Peyer's patch (tissue), 4 donors: ENCODE measurements around the gene FGFBP2. TPM values are rescaled to one million over a fixed set of nuclear protein-coding genes. Genes with fewer than 3 reads are reported as not detected.
"Not testable (repeated sequence)": the region's sequence is repeated elsewhere in the genome, so short reads cannot be mapped to it uniquely, and the experiment has no call there.

ENCODE experiments used
- DNase-seq, 3 donors: peaks; one replicate each; pipeline ENCODE4 v3.0.0-alpha.2; 2017 to 2019
- H3K27ac ChIP-seq, 4 donors: fragments of 200-600 bp; sonication (generic); one replicate each; pipeline ENCODE4 v1.5.1; 2016 to 2019
- H3K27me3 ChIP-seq, 2 donors: fragments of 200-600 bp; sonication (generic); one replicate each; pipeline ENCODE4 v1.5.1; 2019
- H3K36me3 ChIP-seq, 3 donors: fragments of 200-600 bp; sonication (generic); one replicate each; pipeline ENCODE4 v1.5.1; 2016 to 2019
- H3K4me1 ChIP-seq, 4 donors: fragments of 200-600 bp; sonication (generic); one replicate each; pipeline ENCODE4 v1.5.1; 2016 to 2019
- H3K4me3 ChIP-seq, 4 donors: fragments of 200-600 bp; sonication (generic); 1 replicate in 3 of 4; 2 replicates in 1 of 4; pipeline ENCODE4 v1.5.1; 2016 to 2019; ENCODE audit warnings: mild to moderate bottlenecking in 1 of 4
- H3K9me3 ChIP-seq, 4 donors: fragments of 200-600 bp; sonication (generic); one replicate each; pipeline ENCODE4 v1.5.1; 2016 to 2019; ENCODE audit warnings: mild to moderate bottlenecking in 1 of 4
- CTCF ChIP-seq, 6 experiments: fragments of 450-650 bp in 4 of 6; fragments of 200-600 bp in 2 of 6; sonication (generic) in 1 of 6; IDR thresholded peaks; one replicate each; pipeline ENCODE4 v1.5.1; 2017 to 2019; ENCODE audit warnings: antibody characterized with exemption in 6 of 6, mild to moderate bottlenecking in 3 of 6, moderate library complexity in 1 of 6
- POLR2A ChIP-seq, 2 donors: fragments of 450-650 bp; IDR thresholded peaks; one replicate each; pipeline ENCODE4 v1.5.1; 2017; ENCODE audit warnings: antibody characterized with exemption in 2 of 2, mild to moderate bottlenecking in 2 of 2, moderate library complexity in 2 of 2
- total RNA-seq, 4 donors: library from RNA; depleted of rRNA; stranded (reverse); fragments of >200 nt; gene quantifications; one replicate each; pipeline ENCODE4 v1.1.0, GENCODE V29; 2016

The FGFBP2 gene
- total RNA-seq, 4 donors from 2014 or later: not detected

- DNase-seq: peak in 2 of 3 donors; percentile 74 to 83
- Histone ChIP-seq H3K27me3 (no peaks in the 10 kb centered on the region), H3K27ac (peak overlapping the region in 3 of 4 donors; percentile 60 to 84 (median 79)), H3K36me3 (no peaks in the 10 kb centered on the region), H3K4me3 (peak overlapping the region in 2 of 4 donors; percentile 1 to 37), H3K4me1 (peaks cover 0 to 3% (median 0%) of the 10 kb centered on the region in 4 donors), H3K9me3 (no peaks in the 10 kb centered on the region)
- TF ChIP-seq CTCF (IDR thresholded peaks at IDR 0.05) (peak in 1 of 6 experiments; percentile 12), POLR2A (IDR thresholded peaks at IDR 0.05) (peak; percentile 11 to 12)
Observed at GRCh38 chr4:15918484-15919129, 44.4 kb downstream of the FGFBP2 start.

DNA sequence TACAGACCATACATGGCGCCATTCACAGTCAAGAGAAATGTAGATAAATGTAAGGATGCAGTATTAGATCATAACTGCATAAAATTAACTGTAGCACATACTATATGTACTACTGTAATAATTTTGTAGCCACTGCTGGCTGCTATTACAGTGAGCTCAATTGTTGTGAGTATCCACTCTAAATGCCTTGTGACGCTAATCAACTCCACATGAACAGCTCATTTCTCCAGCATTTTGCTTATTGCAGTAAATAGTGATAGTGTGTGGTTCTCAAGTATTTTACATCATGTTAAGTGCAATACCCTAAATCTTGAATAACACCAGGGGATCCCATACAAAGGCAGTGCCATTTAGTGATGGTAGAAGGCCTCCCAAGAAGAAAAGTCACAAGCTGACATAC, 45.7 kb downstream of the FGFBP2 start:
- peaks cover 0 to 3% (median 0%) of the 10 kb centered on the region in 4 donors for H3K4me1 ChIP-seq
- no peaks in the 10 kb centered on the region for H3K9me3 ChIP-seq
- no peak for DNase-seq
- H3K4me3 ChIP-seq: no peak overlapping the region
- no peaks in the 10 kb centered on the region for H3K27me3 ChIP-seq
- H3K36me3 ChIP-seq: no peaks in the 10 kb centered on the region
- no peak overlapping the region for H3K27ac ChIP-seq
- TF ChIP-seq CTCF (IDR thresholded peaks at IDR 0.05) (no peak), POLR2A (IDR thresholded peaks at IDR 0.05) (no peak)

GRCh38 chr4:15916358-15916757, 46.6 kb downstream of the FGFBP2 start:
- DNase-seq, H3K9me3 ChIP-seq, H3K27ac ChIP-seq, H3K4me1 ChIP-seq, H3K36me3 ChIP-seq, H3K27me3 ChIP-seq, H3K4me3 ChIP-seq: not testable (repeated sequence)

DNA sequence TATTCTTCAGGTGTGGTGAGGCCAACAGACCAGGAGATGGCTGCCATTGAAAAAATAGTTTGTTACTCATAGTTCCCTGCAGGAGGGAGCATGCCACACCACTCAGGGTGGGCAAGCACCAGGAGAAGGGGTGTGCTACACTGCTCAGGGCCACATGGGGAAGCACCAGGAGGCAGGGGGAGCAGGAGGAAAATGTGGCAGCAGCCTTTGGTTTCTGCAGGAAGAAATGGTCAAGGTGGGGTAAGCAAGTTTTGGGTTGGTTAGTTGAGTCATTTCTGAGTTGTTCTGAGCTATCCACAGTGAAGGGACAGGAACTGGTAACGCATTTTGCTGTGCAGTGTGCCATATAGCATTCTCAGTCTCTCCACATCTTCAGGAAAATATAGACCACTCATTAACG, 48.2 kb downstream of the FGFBP2 start:
- H3K36me3 ChIP-seq: no peaks in the 10 kb centered on the region
- H3K27me3 ChIP-seq: no peaks in the 10 kb centered on the region
- H3K9me3 ChIP-seq: no peaks in the 10 kb centered on the region
- H3K4me1 ChIP-seq: no peaks in the 10 kb centered on the region
- no peak overlapping the region for H3K4me3 ChIP-seq
- no peak for DNase-seq
- TF ChIP-seq CTCF (IDR thresholded peaks at IDR 0.05) (no peak), POLR2A (IDR thresholded peaks at IDR 0.05) (no peak)
- H3K27ac ChIP-seq: no peak overlapping the region

GRCh38 chr4:15914291-15914690, 48.7 kb downstream of the FGFBP2 start:
- H3K9me3 ChIP-seq: no peaks in the 10 kb centered on the region
- DNase-seq: no peak
- H3K4me3 ChIP-seq: no peak overlapping the region
- no peak overlapping the region for H3K27ac ChIP-seq
- no peaks in the 10 kb centered on the region for H3K36me3 ChIP-seq
- H3K27me3 ChIP-seq: no peaks in the 10 kb centered on the region
- no peaks in the 10 kb centered on the region for H3K4me1 ChIP-seq
- TF ChIP-seq POLR2A (IDR thresholded peaks at IDR 0.05) (no peak), CTCF (IDR thresholded peaks at IDR 0.05) (no peak)

GRCh38 chr4:15913631-15913970, 49.4 kb downstream of the FGFBP2 start:
- Histone ChIP-seq H3K27ac (no peak overlapping the region), H3K27me3 (no peaks in the 10 kb centered on the region), H3K36me3 (no peaks in the 10 kb centered on the region), H3K4me3 (no peak overlapping the region), H3K4me1 (no peaks in the 10 kb centered on the region), H3K9me3 (no peaks in the 10 kb centered on the region)
- no peak for DNase-seq
- no peak for TF ChIP-seq CTCF (IDR thresholded peaks at IDR 0.05)
- no peak for TF ChIP-seq POLR2A (IDR thresholded peaks at IDR 0.05)
